ENCODE results near the gene MAP4K5.

GRCh38 chr14:50578433-50578832 is 46.1 kb upstream of the MAP4K5 start:
- TF ChIP-seq POLR2AphosphoS5 (IDR thresholded peaks at IDR 0.05) (no peak), CTCF (IDR thresholded peaks at IDR 0.05) (no peak)
